ENCODE results near the gene TRDMT1.
"Not testable (repeated sequence)": the region's sequence is repeated elsewhere in the genome, so short reads cannot be mapped to it uniquely, and the experiment has no call there.

The TRDMT1 gene

GRCh38 chr10:17119845-17120244, 81.6 kb downstream of the TRDMT1 start:
- TF ChIP-seq, protein P1, sequence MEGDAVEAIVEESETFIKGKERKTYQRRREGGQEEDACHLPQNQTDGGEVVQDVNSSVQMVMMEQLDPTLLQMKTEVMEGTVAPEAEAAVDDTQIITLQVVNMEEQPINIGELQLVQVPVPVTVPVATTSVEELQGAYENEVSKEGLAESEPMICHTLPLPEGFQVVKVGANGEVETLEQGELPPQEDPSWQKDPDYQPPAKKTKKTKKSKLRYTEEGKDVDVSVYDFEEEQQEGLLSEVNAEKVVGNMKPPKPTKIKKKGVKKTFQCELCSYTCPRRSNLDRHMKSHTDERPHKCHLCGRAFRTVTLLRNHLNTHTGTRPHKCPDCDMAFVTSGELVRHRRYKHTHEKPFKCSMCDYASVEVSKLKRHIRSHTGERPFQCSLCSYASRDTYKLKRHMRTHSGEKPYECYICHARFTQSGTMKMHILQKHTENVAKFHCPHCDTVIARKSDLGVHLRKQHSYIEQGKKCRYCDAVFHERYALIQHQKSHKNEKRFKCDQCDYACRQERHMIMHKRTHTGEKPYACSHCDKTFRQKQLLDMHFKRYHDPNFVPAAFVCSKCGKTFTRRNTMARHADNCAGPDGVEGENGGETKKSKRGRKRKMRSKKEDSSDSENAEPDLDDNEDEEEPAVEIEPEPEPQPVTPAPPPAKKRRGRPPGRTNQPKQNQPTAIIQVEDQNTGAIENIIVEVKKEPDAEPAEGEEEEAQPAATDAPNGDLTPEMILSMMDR (IDR thresholded peaks at IDR 0.05; ENCODE audit: low read depth, low read length, missing control alignments), result no peak
- H3K4me3 ChIP-seq (ENCODE audit: low read depth, low read length), result no peak overlapping the region
- no peaks in the 10 kb centered on the region for H3K36me3 ChIP-seq (replicated peaks)
- no peak overlapping the region for H3K27ac ChIP-seq
- no peak for DNase-seq
- no peaks in the 10 kb centered on the region for H3K27me3 ChIP-seq (replicated peaks)
- in situ Hi-C loops (cut with HindIII; ENCODE audit: low pct_ligation_motif_present, low sequenced_read_pairs), result no loop called here

DNA sequence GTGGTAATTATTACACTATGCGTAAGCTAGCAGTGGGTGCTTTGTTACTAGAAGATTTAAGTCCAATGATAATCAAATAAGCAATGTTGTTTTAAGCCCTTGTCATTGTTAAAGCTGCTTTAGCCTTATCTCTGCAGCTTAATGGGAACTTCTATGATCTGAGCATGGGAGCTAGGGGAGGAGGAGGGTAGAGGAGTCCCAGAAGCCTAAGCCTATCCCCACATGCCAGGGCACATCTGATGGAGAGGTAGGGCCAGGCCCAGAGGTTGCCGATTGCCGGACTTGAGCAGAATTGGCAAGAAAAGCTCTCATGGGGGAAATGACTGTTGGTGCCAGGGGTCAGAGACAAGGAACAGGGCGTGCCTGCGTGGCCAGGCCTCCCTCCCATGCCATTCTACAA, 85.3 kb downstream of the TRDMT1 start:
- in situ Hi-C loops (cut with HindIII; ENCODE audit: low pct_ligation_motif_present, low sequenced_read_pairs), result no loop called here

GRCh38 chr10:17115683-17116082, 85.8 kb downstream of the TRDMT1 start:
- Histone ChIP-seq H3K27ac (no peak overlapping the region), H3K4me3 (ENCODE audit: low read depth, low read length) (no peak overlapping the region), H3K27me3 (replicated peaks) (no peaks in the 10 kb centered on the region), H3K36me3 (replicated peaks) (no peaks in the 10 kb centered on the region)
- TF ChIP-seq, protein P1 (IDR thresholded peaks at IDR 0.05; ENCODE audit: low read depth, low read length, missing control alignments), result peak; percentile 42
- DNase-seq, result peak; percentile 44
- in situ Hi-C loops (cut with HindIII; ENCODE audit: low pct_ligation_motif_present, low sequenced_read_pairs), result no loop called here

More for the DNA sequence above, 85.3 kb downstream of the TRDMT1 start:
- TF ChIP-seq, protein P1 (IDR thresholded peaks at IDR 0.05; ENCODE audit: low read depth, low read length, missing control alignments), result no peak
- Histone ChIP-seq H3K4me3 (ENCODE audit: low read depth, low read length) (no peak overlapping the region), H3K27me3 (replicated peaks) (no peaks in the 10 kb centered on the region), H3K27ac (no peak overlapping the region), H3K36me3 (replicated peaks) (no peaks in the 10 kb centered on the region)
- no peak for DNase-seq

- H3K27me3 ChIP-seq (replicated peaks); H3K27ac ChIP-seq; H3K36me3 ChIP-seq (replicated peaks); H3K4me3 ChIP-seq (ENCODE audit: low read depth, low read length); in situ Hi-C loops (cut with HindIII; ENCODE audit: low pct_ligation_motif_present, low sequenced_read_pairs); DNase-seq: not testable (repeated sequence)
Observed at GRCh38 chr10:17114878-17115444, 86.5 kb downstream of the TRDMT1 start.

GRCh38 chr10:17113889-17114540, 87.5 kb downstream of the TRDMT1 start:
- no peak overlapping the region for H3K4me3 ChIP-seq (ENCODE audit: low read depth, low read length)
- no peaks in the 10 kb centered on the region for H3K27me3 ChIP-seq (replicated peaks)
- no peaks in the 10 kb centered on the region for H3K36me3 ChIP-seq (replicated peaks)
- in situ Hi-C loops (cut with HindIII; ENCODE audit: low pct_ligation_motif_present, low sequenced_read_pairs), result no loop called here
- DNase-seq, result no peak
- H3K27ac ChIP-seq, result no peak overlapping the region
- TF ChIP-seq, protein P1 (IDR thresholded peaks at IDR 0.05; ENCODE audit: low read depth, low read length, missing control alignments), result no peak

DNA sequence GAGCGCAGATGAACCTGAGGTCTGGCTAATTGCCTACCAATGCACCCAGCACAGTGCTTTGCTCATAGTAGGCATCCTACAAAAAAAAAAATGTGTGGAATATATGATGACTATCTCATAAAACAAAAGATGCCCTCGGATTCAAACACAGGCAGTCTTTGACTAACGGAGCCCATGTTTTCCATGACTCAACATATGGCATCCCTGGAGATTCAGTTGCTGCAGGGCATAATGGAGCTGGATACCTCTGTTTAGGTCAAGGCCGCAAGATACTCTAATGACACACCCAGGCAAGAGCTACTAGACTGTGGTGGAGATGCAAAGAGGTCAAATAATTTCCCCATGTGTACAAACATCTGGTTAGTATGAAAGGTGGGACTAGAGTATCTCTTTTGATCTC, 88.1 kb downstream of the TRDMT1 start:
- no peak overlapping the region for H3K4me3 ChIP-seq (ENCODE audit: low read depth, low read length)
- no peak overlapping the region for H3K27ac ChIP-seq
- H3K36me3 ChIP-seq (replicated peaks), result no peaks in the 10 kb centered on the region
- H3K27me3 ChIP-seq (replicated peaks), result no peaks in the 10 kb centered on the region
- in situ Hi-C loops (cut with HindIII; ENCODE audit: low pct_ligation_motif_present, low sequenced_read_pairs), result no loop called here
- TF ChIP-seq, protein P1 (IDR thresholded peaks at IDR 0.05; ENCODE audit: low read depth, low read length, missing control alignments), result no peak
- no peak for DNase-seq
